HFF-Myc (cell line): ENCODE results near the gene MAGEB5.

Experiments
- DNase-seq: peaks from one replicate; pipeline ENCODE4 v3.0.0-alpha.2; 2011; ENCODE audit warnings: low read depth; ENCODE audit errors: extremely low read depth
- H3K4me3 ChIP-seq: replicated peaks from 2 replicates; pipeline ENCODE4 v1.5.1; 2011; ENCODE audit warnings: low read depth, mild to moderate bottlenecking, control low read depth, low read length
- CTCF ChIP-seq: IDR thresholded peaks from 2 replicates; pipeline ENCODE4 v1.5.1; 2012; ENCODE audit warnings: mild to moderate bottlenecking, low read depth, low read length, control low read depth; ENCODE audit errors: missing control alignments

The MAGEB5 gene

DNA sequence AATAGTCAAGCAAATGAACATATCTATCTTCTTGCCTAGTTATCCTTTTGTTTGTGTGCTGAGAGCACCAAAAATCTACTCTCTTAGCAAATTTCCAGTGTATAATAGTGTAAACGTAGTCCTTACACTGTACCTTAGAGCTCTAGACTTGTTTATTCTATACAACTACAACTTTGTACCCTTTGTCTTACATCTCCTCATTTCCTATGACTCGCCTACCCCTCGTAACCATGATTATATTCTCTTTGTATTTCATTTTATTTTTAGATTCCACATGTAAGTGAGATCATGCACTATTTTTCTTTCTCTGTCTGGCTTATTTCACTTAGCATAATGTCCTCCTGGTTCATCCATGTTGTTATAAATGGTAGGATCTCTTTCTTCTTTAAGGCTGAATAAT is 37.6 kb downstream of the MAGEB5 start:
- TF ChIP-seq CTCF, result no peak
- H3K4me3 ChIP-seq, result no peak overlapping the region
- DNase-seq, result no peak

DNA sequence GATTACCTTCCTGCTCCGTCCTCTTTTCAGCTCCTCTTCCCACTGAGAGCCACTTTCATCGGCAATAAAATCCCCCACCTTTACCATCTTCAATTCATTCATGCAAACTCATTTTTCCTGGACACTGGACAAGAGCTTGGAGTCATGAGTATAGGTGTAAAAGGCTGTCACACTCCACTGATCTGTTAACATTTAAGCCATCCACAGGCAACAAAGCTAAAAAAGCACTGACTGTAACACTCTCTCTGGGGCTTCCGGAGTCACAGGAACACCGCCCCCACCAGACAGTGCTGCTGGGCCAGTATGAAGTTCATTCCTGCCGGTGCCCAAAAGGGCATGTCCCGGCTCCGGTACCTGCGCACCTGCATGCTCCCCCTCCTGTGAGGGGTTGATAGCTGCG is 38.5 kb downstream of the MAGEB5 start:
- no peak for TF ChIP-seq CTCF
- DNase-seq, result no peak
- no peak overlapping the region for H3K4me3 ChIP-seq

DNA sequence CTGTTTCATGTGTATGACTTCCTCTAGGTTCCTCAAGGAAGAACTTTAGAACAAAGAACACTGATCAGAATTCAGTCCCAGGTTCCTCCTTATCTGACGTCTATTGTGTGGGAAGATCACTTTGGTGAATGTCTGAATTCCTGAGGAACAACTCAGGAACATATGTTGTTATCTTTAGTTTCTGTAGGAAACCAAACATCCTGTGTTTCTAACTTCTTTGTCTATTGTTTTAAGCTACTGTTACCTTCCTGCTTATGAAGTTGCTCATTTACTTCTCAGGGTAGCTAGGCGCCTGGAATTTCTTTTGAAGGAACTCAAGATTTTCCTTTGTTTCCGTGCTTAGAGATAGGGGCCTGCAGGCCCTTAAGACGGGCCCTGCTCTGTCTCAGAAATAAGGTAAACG is 46.2 kb downstream of the MAGEB5 start:
- DNase-seq, result no peak
- no peak for TF ChIP-seq CTCF
- no peak overlapping the region for H3K4me3 ChIP-seq
